Peyer's patch (tissue), 4 donors: ENCODE measurements around the gene NLGN4X.

Experiments
- CTCF ChIP-seq, 6 experiments: fragments of 450-650 bp in 4 of 6; fragments of 200-600 bp in 2 of 6; sonication (generic) in 1 of 6; IDR thresholded peaks; one replicate each; pipeline ENCODE4 v1.5.1; 2017 to 2019; ENCODE audit warnings: antibody characterized with exemption in 6 of 6, mild to moderate bottlenecking in 3 of 6, moderate library complexity in 1 of 6
- POLR2A ChIP-seq, 2 donors: fragments of 450-650 bp; IDR thresholded peaks; one replicate each; pipeline ENCODE4 v1.5.1; 2017; ENCODE audit warnings: antibody characterized with exemption in 2 of 2, mild to moderate bottlenecking in 2 of 2, moderate library complexity in 2 of 2

- TF ChIP-seq CTCF (IDR thresholded peaks at IDR 0.05) (no peak), POLR2A (IDR thresholded peaks at IDR 0.05) (no peak)
These were observed 292.2 kb downstream of the NLGN4X start for GRCh38 chrX:5936438-5936837.
